GM23338 (cell line): Measurements from ENCODE around the gene SFXN1. TPM values are rescaled to one million over a fixed set of nuclear protein-coding genes. Genes with fewer than 3 reads are reported as not detected.
"Not testable (repeated sequence)": the region's sequence is repeated elsewhere in the genome, so short reads cannot be mapped to it uniquely, and the experiment has no call there.

Experiments
- ATAC-seq: fragments of 200-7000 bp; cut with Tn5 transposase; 3 replicates; pipeline ENCODE4 v1.9.1; 2020
- DNase-seq: peaks from one replicate; pipeline ENCODE4 v3.0.0-alpha.2; 2015; ENCODE audit warnings: low spot score
- H2AFZ ChIP-seq: fragments of 200-600 bp; sonication (generic); 2 replicates; pipeline ENCODE4 v1.8.0; 2016; ENCODE audit warnings: antibody characterized with exemption, mild to moderate bottlenecking, moderate library complexity
- H3F3A ChIP-seq: fragments of 200-600 bp; sonication (generic); replicated peaks from 2 replicates; pipeline ENCODE4 v1.8.0; 2017; ENCODE audit warnings: antibody characterized with exemption, mixed run types, low read depth
- H3K27ac ChIP-seq: fragments of 200-600 bp; sonication (generic); 2 replicates; pipeline ENCODE4 v1.6.1; 2016; ENCODE audit warnings: low read depth
- H3K27me3 ChIP-seq: fragments of 200-600 bp; sonication (generic); 2 replicates; pipeline ENCODE4 v1.8.0; 2016; ENCODE audit warnings: mild to moderate bottlenecking, mixed run types, moderate library complexity; ENCODE audit not compliant: insufficient read depth
- H3K36me3 ChIP-seq: fragments of 200-600 bp; sonication (generic); 2 replicates; pipeline ENCODE4 v1.8.0; 2016; ENCODE audit warnings: mild to moderate bottlenecking; ENCODE audit not compliant: insufficient read depth
- H3K4me1 ChIP-seq: fragments of 200-600 bp; sonication (generic); 2 replicates; pipeline ENCODE4 v1.8.0; 2016; ENCODE audit warnings: mild to moderate bottlenecking, moderate library complexity; ENCODE audit not compliant: insufficient read depth
- H3K4me2 ChIP-seq: fragments of 200-600 bp; sonication (generic); 2 replicates; pipeline ENCODE4 v1.7.1; 2017; ENCODE audit warnings: mixed run types
- H3K4me3 ChIP-seq: fragments of 200-600 bp; sonication (generic); 2 replicates; pipeline ENCODE4 v1.6.1; 2016; ENCODE audit warnings: mixed run types
- H3K79me2 ChIP-seq: fragments of 200-600 bp; sonication (generic); replicated peaks from 2 replicates; pipeline ENCODE4 v1.8.0; 2017; ENCODE audit warnings: mild to moderate bottlenecking; ENCODE audit not compliant: insufficient read depth
- H3K9me2 ChIP-seq: fragments of 200-600 bp; sonication (generic); 2 replicates; pipeline ENCODE4 v1.8.0; 2017; ENCODE audit not compliant: insufficient read depth
- H4K20me1 ChIP-seq: fragments of 200-600 bp; sonication (generic); replicated peaks from 2 replicates; pipeline ENCODE4 v1.8.0; 2017; ENCODE audit warnings: mild to moderate bottlenecking; ENCODE audit not compliant: insufficient read depth
- H3K27ac Mint-ChIP-seq: 2 replicates; pipeline ENCODE4 v1.8.0; 2020; ENCODE audit warnings: inconsistent platforms, mild to moderate bottlenecking, moderate library complexity, mixed read lengths
- H3K27me3 Mint-ChIP-seq: 3 replicates; pipeline ENCODE4 v1.8.0; 2022; ENCODE audit warnings: low read depth, mild to moderate bottlenecking, moderate library complexity, mixed read lengths, inconsistent platforms; ENCODE audit not compliant: insufficient read depth, poor library complexity
- H3K36me3 Mint-ChIP-seq: 3 replicates; pipeline ENCODE4 v1.8.0; 2021; ENCODE audit warnings: low read depth, mild to moderate bottlenecking, inconsistent platforms, moderate library complexity, mixed read lengths
- H3K4me1 Mint-ChIP-seq: 3 replicates; pipeline ENCODE4 v1.8.0; 2020; ENCODE audit warnings: mild to moderate bottlenecking, inconsistent platforms, mixed read lengths
- H3K4me3 Mint-ChIP-seq: 3 replicates; pipeline ENCODE4 v1.8.0; 2021; ENCODE audit warnings: moderate library complexity, mild to moderate bottlenecking, inconsistent platforms, mixed read lengths
- H3K9me3 Mint-ChIP-seq: 3 replicates; pipeline ENCODE4 v1.8.0; 2020; ENCODE audit warnings: moderate library complexity, mild to moderate bottlenecking, inconsistent platforms, mixed read lengths
- CREB1 ChIP-seq: fragments of 250-450 bp; sonication (Bioruptor Pico); IDR thresholded peaks from 2 replicates; pipeline ENCODE4 v1.5.0; 2020; ENCODE audit warnings: low read depth, mild to moderate bottlenecking, moderate library complexity
- EZH2 ChIP-seq: fragments of 200-600 bp; sonication (generic); IDR thresholded peaks from one replicate; pipeline ENCODE4 v1.8.0; 2017; ENCODE audit warnings: antibody characterized with exemption, mild to moderate bottlenecking, low read depth; ENCODE audit not compliant: unreplicated experiment
- EZH2phosphoT487 ChIP-seq: fragments of 200-600 bp; sonication (generic); IDR thresholded peaks from one replicate; pipeline ENCODE4 v1.8.1; 2018; ENCODE audit warnings: antibody characterized with exemption; ENCODE audit not compliant: unreplicated experiment
- JUNB ChIP-seq: IDR thresholded peaks from one replicate; pipeline ENCODE4 v1.6.1; 2016; ENCODE audit warnings: antibody characterized with exemption; ENCODE audit not compliant: unreplicated experiment
- NANOG ChIP-seq: IDR thresholded peaks from 2 replicates; pipeline ENCODE4 v1.6.1; 2016; ENCODE audit warnings: antibody characterized with exemption, borderline replicate concordance
- POLR2AphosphoS5 ChIP-seq: IDR thresholded peaks from 2 replicates; pipeline ENCODE4 v1.6.1; 2016; ENCODE audit warnings: antibody characterized with exemption, low read depth
- STAT1 ChIP-seq: IDR thresholded peaks from one replicate; pipeline ENCODE4 v1.6.1; 2016; ENCODE audit warnings: antibody characterized with exemption; ENCODE audit not compliant: unreplicated experiment
- ZNF114 ChIP-seq: fragments of 250-450 bp; sonication (Bioruptor Pico); IDR thresholded peaks from 2 replicates; pipeline ENCODE4 v1.5.0; 2020; ENCODE audit warnings: mild to moderate bottlenecking, moderate library complexity
- ZNF331 ChIP-seq: fragments of 250-450 bp; sonication (Bioruptor Pico); IDR thresholded peaks from 2 replicates; pipeline ENCODE4 v1.5.0; 2020; ENCODE audit warnings: low read depth, mild to moderate bottlenecking, moderate library complexity
- polyA plus RNA-seq: library from polyadenylated mRNA; unstranded; fragments of >200 nt; fragmentation: Nextera tagmentation; extraction: Ambion mirVana; gene quantifications from 2 replicates; pipeline ENCODE4 v1.2.1, GENCODE V29; 2016
- total RNA-seq: library from RNA; depleted of rRNA; stranded (reverse); fragments of >200 nt; shearing (Covaris generic); gene quantifications from 2 replicates; pipeline ENCODE4 v1.2.3, GENCODE V29; 2014
- TF ChIP-seq, protein P1 (sequence below): IDR thresholded peaks from 2 replicates; pipeline ENCODE4 v1.6.1; 2016; ENCODE audit warnings: antibody characterized with exemption
- TF ChIP-seq, protein P2 (sequence below): fragments of 250-450 bp; sonication (Bioruptor Pico); IDR thresholded peaks from 2 replicates; pipeline ENCODE4 v1.5.0; 2020; ENCODE audit warnings: mild to moderate bottlenecking, moderate library complexity
- TF ChIP-seq, protein P3 (sequence below): IDR thresholded peaks from one replicate; pipeline ENCODE4 v1.6.1; 2018; ENCODE audit warnings: antibody characterized with exemption; ENCODE audit not compliant: unreplicated experiment

The SFXN1 gene
- total and polyA plus RNA-seq, 2 experiments from 2014 or later = 44.0 to 97.7 TPM

DNA sequence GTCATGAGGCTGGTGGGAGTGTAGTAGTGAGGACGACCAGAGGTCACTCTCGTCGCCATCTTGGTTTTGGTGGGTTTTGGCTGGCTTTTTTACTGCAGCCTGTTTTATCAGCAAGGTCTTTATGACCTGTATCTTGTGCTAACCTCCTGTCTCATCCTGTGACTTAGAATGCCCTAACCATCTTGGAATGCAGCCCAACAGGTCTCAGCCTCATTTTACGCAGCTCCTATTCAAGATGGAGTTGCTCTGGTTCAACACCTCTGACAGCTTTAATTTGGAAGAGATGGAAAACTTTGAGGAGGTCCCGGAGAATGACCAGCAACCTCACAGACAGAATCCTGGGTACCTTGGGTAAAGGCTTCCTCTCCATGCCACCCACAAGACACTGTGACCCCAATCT is 24.0 kb upstream of the SFXN1 start:
- not testable (repeated sequence) for H3K27me3 ChIP-seq, H3K9me2 ChIP-seq, ATAC-seq, DNase-seq, H3K27me3 Mint-ChIP-seq, H3K4me1 ChIP-seq, H3K36me3 Mint-ChIP-seq, H3K36me3 ChIP-seq, H4K20me1 ChIP-seq, H3K79me2 ChIP-seq, H3K9me3 Mint-ChIP-seq, H3K4me3 ChIP-seq, H3F3A ChIP-seq, H3K4me2 ChIP-seq, H3K27ac ChIP-seq, H3K27ac Mint-ChIP-seq, H3K4me1 Mint-ChIP-seq, H2AFZ ChIP-seq, H3K4me3 Mint-ChIP-seq

- H3K4me3 ChIP-seq = no peak overlapping the region
- no peaks in the 10 kb centered on the region for H3K27me3 ChIP-seq
- peaks cover 4% of the 10 kb centered on the region for H3K27me3 Mint-ChIP-seq
- no peaks in the 10 kb centered on the region for H3K36me3 Mint-ChIP-seq
- H3F3A ChIP-seq = no peaks in the 10 kb centered on the region
- no peaks in the 10 kb centered on the region for H3K9me2 ChIP-seq
- no peaks in the 10 kb centered on the region for H3K4me1 Mint-ChIP-seq
- H2AFZ ChIP-seq = no peak overlapping the region
- 0 out of 3 replicates have a peak, but pooled peaks cover 2% of the 10 kb centered on the region for H3K9me3 Mint-ChIP-seq
- no peak overlapping the region for H3K4me2 ChIP-seq
- DNase-seq (no peak), ATAC-seq (no peak)
- no peaks in the 10 kb centered on the region for H3K79me2 ChIP-seq
- H3K27ac Mint-ChIP-seq = no peak overlapping the region
- H3K36me3 ChIP-seq = no peaks in the 10 kb centered on the region
- H3K4me3 Mint-ChIP-seq = no peak overlapping the region
- H3K27ac ChIP-seq = no peak overlapping the region
- no peaks in the 10 kb centered on the region for H4K20me1 ChIP-seq
- no peaks in the 10 kb centered on the region for H3K4me1 ChIP-seq
- TF ChIP-seq ZNF331 (CRISPR knock-in tag) (no peak), JUNB (no peak), CREB1 (CRISPR knock-in tag) (no peak), EZH2phosphoT487 (no peak), ZNF114 (CRISPR knock-in tag) (no peak), EZH2 (no peak), NANOG (no peak), STAT1 (no peak), POLR2AphosphoS5 (no peak)
- TF ChIP-seq, protein P1, sequence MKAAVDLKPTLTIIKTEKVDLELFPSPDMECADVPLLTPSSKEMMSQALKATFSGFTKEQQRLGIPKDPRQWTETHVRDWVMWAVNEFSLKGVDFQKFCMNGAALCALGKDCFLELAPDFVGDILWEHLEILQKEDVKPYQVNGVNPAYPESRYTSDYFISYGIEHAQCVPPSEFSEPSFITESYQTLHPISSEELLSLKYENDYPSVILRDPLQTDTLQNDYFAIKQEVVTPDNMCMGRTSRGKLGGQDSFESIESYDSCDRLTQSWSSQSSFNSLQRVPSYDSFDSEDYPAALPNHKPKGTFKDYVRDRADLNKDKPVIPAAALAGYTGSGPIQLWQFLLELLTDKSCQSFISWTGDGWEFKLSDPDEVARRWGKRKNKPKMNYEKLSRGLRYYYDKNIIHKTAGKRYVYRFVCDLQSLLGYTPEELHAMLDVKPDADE = no peak
- TF ChIP-seq, protein P2, sequence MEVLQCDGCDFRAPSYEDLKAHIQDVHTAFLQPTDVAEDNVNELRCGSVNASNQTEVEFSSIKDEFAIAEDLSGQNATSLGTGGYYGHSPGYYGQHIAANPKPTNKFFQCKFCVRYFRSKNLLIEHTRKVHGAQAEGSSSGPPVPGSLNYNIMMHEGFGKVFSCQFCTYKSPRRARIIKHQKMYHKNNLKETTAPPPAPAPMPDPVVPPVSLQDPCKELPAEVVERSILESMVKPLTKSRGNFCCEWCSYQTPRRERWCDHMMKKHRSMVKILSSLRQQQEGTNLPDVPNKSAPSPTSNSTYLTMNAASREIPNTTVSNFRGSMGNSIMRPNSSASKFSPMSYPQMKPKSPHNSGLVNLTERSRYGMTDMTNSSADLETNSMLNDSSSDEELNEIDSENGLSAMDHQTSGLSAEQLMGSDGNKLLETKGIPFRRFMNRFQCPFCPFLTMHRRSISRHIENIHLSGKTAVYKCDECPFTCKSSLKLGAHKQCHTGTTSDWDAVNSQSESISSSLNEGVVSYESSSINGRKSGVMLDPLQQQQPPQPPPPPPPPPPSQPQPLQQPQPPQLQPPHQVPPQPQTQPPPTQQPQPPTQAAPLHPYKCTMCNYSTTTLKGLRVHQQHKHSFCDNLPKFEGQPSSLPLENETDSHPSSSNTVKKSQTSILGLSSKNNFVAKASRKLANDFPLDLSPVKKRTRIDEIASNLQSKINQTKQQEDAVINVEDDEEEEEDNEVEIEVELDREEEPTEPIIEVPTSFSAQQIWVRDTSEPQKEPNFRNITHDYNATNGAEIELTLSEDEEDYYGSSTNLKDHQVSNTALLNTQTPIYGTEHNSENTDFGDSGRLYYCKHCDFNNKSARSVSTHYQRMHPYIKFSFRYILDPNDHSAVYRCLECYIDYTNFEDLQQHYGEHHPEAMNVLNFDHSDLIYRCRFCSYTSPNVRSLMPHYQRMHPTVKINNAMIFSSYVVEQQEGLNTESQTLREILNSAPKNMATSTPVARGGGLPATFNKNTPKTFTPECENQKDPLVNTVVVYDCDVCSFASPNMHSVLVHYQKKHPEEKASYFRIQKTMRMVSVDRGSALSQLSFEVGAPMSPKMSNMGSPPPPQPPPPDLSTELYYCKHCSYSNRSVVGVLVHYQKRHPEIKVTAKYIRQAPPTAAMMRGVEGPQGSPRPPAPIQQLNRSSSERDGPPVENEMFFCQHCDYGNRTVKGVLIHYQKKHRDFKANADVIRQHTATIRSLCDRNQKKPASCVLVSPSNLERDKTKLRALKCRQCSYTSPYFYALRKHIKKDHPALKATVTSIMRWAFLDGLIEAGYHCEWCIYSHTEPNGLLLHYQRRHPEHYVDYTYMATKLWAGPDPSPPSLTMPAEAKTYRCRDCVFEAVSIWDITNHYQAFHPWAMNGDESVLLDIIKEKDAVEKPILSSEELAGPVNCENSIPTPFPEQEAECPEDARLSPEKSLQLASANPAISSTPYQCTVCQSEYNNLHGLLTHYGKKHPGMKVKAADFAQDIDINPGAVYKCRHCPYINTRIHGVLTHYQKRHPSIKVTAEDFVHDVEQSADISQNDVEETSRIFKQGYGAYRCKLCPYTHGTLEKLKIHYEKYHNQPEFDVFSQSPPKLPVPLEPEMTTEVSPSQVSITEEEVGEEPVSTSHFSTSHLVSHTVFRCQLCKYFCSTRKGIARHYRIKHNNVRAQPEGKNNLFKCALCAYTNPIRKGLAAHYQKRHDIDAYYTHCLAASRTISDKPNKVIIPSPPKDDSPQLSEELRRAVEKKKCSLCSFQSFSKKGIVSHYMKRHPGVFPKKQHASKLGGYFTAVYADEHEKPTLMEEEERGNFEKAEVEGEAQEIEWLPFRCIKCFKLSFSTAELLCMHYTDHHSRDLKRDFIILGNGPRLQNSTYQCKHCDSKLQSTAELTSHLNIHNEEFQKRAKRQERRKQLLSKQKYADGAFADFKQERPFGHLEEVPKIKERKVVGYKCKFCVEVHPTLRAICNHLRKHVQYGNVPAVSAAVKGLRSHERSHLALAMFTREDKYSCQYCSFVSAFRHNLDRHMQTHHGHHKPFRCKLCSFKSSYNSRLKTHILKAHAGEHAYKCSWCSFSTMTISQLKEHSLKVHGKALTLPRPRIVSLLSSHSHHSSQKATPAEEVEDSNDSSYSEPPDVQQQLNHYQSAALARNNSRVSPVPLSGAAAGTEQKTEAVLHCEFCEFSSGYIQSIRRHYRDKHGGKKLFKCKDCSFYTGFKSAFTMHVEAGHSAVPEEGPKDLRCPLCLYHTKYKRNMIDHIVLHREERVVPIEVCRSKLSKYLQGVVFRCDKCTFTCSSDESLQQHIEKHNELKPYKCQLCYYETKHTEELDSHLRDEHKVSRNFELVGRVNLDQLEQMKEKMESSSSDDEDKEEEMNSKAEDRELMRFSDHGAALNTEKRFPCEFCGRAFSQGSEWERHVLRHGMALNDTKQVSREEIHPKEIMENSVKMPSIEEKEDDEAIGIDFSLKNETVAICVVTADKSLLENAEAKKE (CRISPR knock-in tag) = no peak
- TF ChIP-seq, protein P3, sequence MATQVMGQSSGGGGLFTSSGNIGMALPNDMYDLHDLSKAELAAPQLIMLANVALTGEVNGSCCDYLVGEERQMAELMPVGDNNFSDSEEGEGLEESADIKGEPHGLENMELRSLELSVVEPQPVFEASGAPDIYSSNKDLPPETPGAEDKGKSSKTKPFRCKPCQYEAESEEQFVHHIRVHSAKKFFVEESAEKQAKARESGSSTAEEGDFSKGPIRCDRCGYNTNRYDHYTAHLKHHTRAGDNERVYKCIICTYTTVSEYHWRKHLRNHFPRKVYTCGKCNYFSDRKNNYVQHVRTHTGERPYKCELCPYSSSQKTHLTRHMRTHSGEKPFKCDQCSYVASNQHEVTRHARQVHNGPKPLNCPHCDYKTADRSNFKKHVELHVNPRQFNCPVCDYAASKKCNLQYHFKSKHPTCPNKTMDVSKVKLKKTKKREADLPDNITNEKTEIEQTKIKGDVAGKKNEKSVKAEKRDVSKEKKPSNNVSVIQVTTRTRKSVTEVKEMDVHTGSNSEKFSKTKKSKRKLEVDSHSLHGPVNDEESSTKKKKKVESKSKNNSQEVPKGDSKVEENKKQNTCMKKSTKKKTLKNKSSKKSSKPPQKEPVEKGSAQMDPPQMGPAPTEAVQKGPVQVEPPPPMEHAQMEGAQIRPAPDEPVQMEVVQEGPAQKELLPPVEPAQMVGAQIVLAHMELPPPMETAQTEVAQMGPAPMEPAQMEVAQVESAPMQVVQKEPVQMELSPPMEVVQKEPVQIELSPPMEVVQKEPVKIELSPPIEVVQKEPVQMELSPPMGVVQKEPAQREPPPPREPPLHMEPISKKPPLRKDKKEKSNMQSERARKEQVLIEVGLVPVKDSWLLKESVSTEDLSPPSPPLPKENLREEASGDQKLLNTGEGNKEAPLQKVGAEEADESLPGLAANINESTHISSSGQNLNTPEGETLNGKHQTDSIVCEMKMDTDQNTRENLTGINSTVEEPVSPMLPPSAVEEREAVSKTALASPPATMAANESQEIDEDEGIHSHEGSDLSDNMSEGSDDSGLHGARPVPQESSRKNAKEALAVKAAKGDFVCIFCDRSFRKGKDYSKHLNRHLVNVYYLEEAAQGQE = no peak
Measured at GRCh38 chr5:175456105-175456742, 22.1 kb upstream of the SFXN1 start.
